DOHH2 (cell line): ENCODE data around the gene IZUMO4.

Source experiments
- H3F3A ChIP-seq: fragments of 200-600 bp; sonication (generic), shearing (Covaris generic); 2 replicates; pipeline ENCODE4 v1.6.0; 2016; ENCODE audit warnings: antibody characterized with exemption, mild to moderate bottlenecking; ENCODE audit not compliant: control insufficient read depth, insufficient read depth
- H3K27ac ChIP-seq: fragments of 200-600 bp; sonication (generic); 2 replicates; pipeline ENCODE4 v1.5.1; 2014; ENCODE audit warnings: low read depth, mild to moderate bottlenecking, low read length, moderate library complexity
- H3K27me3 ChIP-seq: fragments of 200-600 bp; sonication (generic); 2 replicates; pipeline ENCODE4 v1.6.1; 2014; ENCODE audit warnings: mild to moderate bottlenecking, low read length, mixed read lengths; ENCODE audit not compliant: control insufficient read depth
- H3K36me3 ChIP-seq: fragments of 200-600 bp; sonication (generic); 2 replicates; pipeline ENCODE4 v1.6.1; 2014; ENCODE audit warnings: mild to moderate bottlenecking, low read length, moderate library complexity, mixed read lengths; ENCODE audit not compliant: control insufficient read depth
- H3K4me1 ChIP-seq: fragments of 200-600 bp; sonication (generic); 2 replicates; pipeline ENCODE4 v1.6.1; 2014; ENCODE audit warnings: mild to moderate bottlenecking, low read length, mixed read lengths; ENCODE audit not compliant: control insufficient read depth
- H3K4me2 ChIP-seq: fragments of 200-600 bp; sonication (generic); 2 replicates; pipeline ENCODE4 v1.6.0; 2014; ENCODE audit warnings: mild to moderate bottlenecking, low read length, moderate library complexity
- H3K4me3 ChIP-seq: fragments of 200-600 bp; sonication (generic); 2 replicates; pipeline ENCODE4 v1.5.1; 2014; ENCODE audit warnings: mild to moderate bottlenecking, low read length, mixed read lengths
- H3K79me2 ChIP-seq: fragments of 200-600 bp; sonication (generic); 2 replicates; pipeline ENCODE4 v1.6.1; 2014; ENCODE audit warnings: mild to moderate bottlenecking, low read length, mixed read lengths; ENCODE audit not compliant: control insufficient read depth
- H3K9me2 ChIP-seq: fragments of 200-600 bp; sonication (generic); replicated peaks from 2 replicates; pipeline ENCODE4 v1.6.1; 2014; ENCODE audit warnings: mild to moderate bottlenecking, low read length, mixed read lengths; ENCODE audit not compliant: control insufficient read depth
- H3K9me3 ChIP-seq: fragments of 200-600 bp; sonication (generic); 2 replicates; pipeline ENCODE4 v1.6.1; 2014; ENCODE audit warnings: antibody characterized with exemption, low read length, mixed read lengths; ENCODE audit not compliant: control insufficient read depth, insufficient read depth
- H4K20me1 ChIP-seq: fragments of 200-600 bp; sonication (generic); 2 replicates; pipeline ENCODE4 v1.6.0; 2014; ENCODE audit warnings: low read depth, mild to moderate bottlenecking, antibody characterized with exemption, low read length, moderate library complexity; ENCODE audit not compliant: control insufficient read depth, insufficient read depth
- CTCF ChIP-seq: fragments of 200-600 bp; sonication (generic); IDR thresholded peaks from one replicate; pipeline ENCODE4 v1.5.1; 2014; ENCODE audit warnings: antibody characterized with exemption, mild to moderate bottlenecking, low read depth, low read length; ENCODE audit not compliant: poor library complexity, severe bottlenecking
- EZH2phosphoT487 ChIP-seq: fragments of 200-600 bp; sonication (generic); IDR thresholded peaks from 2 replicates; pipeline ENCODE4 v1.6.1; 2017; ENCODE audit warnings: borderline replicate concordance, mild to moderate bottlenecking, antibody characterized with exemption, low read length, moderate library complexity, mixed read lengths

IZUMO4 gene

DNA sequence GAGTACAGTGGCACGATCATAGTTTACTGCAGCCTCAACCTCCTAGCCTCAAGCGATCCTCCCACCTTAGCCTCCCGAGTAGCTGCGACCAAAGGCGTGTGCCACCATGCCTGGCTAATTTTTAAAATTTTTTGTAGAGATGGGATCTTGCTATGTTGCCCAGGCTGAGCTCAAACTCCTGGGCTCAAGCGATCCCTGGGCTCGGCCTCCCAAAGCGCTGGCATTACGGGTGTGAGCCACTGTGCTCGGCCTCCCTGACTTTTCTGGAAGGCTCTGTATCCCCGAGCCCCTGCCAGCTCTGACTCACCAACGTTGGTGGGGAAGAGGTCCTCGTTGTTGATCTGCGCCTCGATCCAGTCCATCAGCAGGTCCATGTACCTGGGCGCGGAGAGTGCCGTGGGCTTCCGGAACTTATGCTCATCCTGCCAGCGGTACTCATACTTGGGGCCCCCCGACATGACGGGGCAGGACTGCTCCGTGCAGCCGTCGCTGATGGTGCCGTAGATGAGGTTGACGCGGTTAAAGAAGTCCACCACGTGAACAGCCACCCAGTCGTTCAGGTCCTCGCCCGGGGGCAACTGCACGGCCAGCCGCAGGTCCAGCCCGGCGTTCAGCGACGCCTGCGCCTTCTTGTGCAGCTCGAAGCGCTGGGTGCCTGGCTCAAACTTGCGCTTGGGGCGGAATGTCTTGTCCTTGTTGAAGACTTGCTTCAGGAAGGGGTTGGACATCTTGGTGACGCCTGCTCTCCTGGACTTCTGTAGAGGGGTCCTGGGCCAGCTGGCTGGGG is 18.7 kb upstream of the IZUMO4 start:
- H3F3A ChIP-seq: peaks cover 20% of the 10 kb centered on the region; the same call in 1 of the 2 replicates
- H3K79me2 ChIP-seq: peaks cover 96% of the 10 kb centered on the region
- H3K27me3 ChIP-seq: no peaks in the 10 kb centered on the region
- no peaks in the 10 kb centered on the region for H3K9me2 ChIP-seq
- no peaks in the 10 kb centered on the region for H3K9me3 ChIP-seq
- H3K4me3 ChIP-seq: no peak overlapping the region
- no peak overlapping the region for H3K27ac ChIP-seq
- H4K20me1 ChIP-seq: peaks cover 18% of the 10 kb centered on the region
- H3K4me2 ChIP-seq: no peak overlapping the region
- TF ChIP-seq EZH2phosphoT487 (no peak), CTCF (no peak)
- peaks cover 98% of the 10 kb centered on the region for H3K36me3 ChIP-seq
- H3K4me1 ChIP-seq: peaks cover 93% of the 10 kb centered on the region

- TF ChIP-seq CTCF (no peak), EZH2phosphoT487 (no peak)
These were observed 17.4 kb upstream of the IZUMO4 start for GRCh38 chr19:2079076-2079864.

DNA sequence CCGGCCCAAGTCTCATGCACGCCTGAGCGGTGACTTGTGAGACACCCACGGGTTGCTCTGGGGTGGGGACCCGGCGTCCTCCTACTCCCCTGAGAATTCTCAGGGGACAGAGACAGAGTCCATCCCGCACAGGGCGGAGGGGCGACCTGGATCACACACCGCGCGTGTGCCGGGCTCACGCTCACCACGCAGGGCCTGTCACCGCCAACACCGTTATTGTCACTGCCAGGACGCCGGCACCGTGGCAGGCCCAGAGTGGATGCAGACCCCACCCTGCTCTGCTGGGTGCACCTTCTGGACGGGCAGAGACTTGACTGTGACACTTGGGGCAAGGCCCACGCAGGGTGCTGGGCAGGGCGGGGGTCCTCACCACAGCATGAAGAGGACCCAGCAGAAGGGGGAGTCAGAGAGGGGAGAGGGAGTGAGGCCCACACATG is 16.8 kb upstream of the IZUMO4 start:
- TF ChIP-seq CTCF: no peak
- no peak for TF ChIP-seq EZH2phosphoT487
- Histone ChIP-seq H3K9me2 (no peaks in the 10 kb centered on the region), H3K9me3 (no peaks in the 10 kb centered on the region), H3K4me2 (0 out of 2 replicates have a peak overlapping the region, but pooled peaks have one; percentile 8), H3K79me2 (peaks cover 100% of the 10 kb centered on the region), H3K36me3 (peaks cover 99% of the 10 kb centered on the region), H3K27ac (no peak overlapping the region), H3K27me3 (no peaks in the 10 kb centered on the region), H3F3A (peaks cover 16% of the 10 kb centered on the region; the same call in 1 of the 2 replicates), H4K20me1 (peaks cover 18% of the 10 kb centered on the region), H3K4me1 (peaks cover 75% of the 10 kb centered on the region), H3K4me3 (no peak overlapping the region)

More at GRCh38 chr19:2079076-2079864, 17.4 kb upstream of the IZUMO4 start:
- peaks cover 18% of the 10 kb centered on the region for H4K20me1 ChIP-seq
- H3K4me3 ChIP-seq: no peak overlapping the region
- peaks cover 98% of the 10 kb centered on the region for H3K36me3 ChIP-seq
- H3K79me2 ChIP-seq: peaks cover 96% of the 10 kb centered on the region
- H3K27ac ChIP-seq: no peak overlapping the region
- H3K9me2 ChIP-seq: no peaks in the 10 kb centered on the region
- H3K4me2 ChIP-seq: peak overlapping the region; percentile 8; the same call in 1 of the 2 replicates
- H3F3A ChIP-seq: peaks cover 17% of the 10 kb centered on the region; the same call in 1 of the 2 replicates
- H3K4me1 ChIP-seq: peaks cover 81% of the 10 kb centered on the region
- no peaks in the 10 kb centered on the region for H3K27me3 ChIP-seq
- H3K9me3 ChIP-seq: no peaks in the 10 kb centered on the region
